Gastrocnemius medialis (tissue), 4 donors: ENCODE data around the gene GATAD1.

Source experiments
- POLR2A ChIP-seq, 2 donors: fragments of 450-650 bp; IDR thresholded peaks; one replicate each; pipeline ENCODE4 v1.6.1; 2017; ENCODE audit warnings: antibody characterized with exemption in 2 of 2, mild to moderate bottlenecking in 2 of 2, moderate library complexity in 2 of 2
- TF ChIP-seq, protein P1 (sequence below), 5 experiments: fragments of 450-650 bp in 3 of 5; fragments of 200-600 bp in 2 of 5; sonication (generic) in 2 of 5; IDR thresholded peaks in 4 of 5; conservative IDR thresholded peaks in 1 of 5; 1 replicate in 4 of 5; 2 replicates in 1 of 5; pipeline ENCODE4 v1.5.1; 2016 to 2019; ENCODE audit warnings: antibody characterized with exemption in 5 of 5, mild to moderate bottlenecking in 3 of 5, moderate library complexity in 3 of 5

DNA sequence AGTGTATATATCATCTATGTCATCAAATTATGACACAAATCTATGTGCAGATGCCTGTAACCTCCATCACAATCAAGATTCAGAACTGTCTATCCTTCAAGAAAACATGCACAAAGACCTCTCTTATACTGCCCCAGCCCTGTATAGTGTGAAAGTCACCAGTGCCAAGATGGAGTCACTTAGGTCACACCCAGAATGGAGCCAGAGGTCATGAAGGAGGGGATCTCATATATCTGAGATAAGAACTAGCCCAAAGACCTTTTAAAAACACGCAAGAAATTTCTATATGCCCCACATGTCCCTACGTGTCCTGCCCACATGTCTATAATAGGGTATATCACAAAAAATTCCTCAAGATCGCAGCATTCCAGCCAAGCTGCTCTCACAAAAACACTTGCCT is 20.1 kb upstream of the GATAD1 start:
- TF ChIP-seq, protein P1, sequence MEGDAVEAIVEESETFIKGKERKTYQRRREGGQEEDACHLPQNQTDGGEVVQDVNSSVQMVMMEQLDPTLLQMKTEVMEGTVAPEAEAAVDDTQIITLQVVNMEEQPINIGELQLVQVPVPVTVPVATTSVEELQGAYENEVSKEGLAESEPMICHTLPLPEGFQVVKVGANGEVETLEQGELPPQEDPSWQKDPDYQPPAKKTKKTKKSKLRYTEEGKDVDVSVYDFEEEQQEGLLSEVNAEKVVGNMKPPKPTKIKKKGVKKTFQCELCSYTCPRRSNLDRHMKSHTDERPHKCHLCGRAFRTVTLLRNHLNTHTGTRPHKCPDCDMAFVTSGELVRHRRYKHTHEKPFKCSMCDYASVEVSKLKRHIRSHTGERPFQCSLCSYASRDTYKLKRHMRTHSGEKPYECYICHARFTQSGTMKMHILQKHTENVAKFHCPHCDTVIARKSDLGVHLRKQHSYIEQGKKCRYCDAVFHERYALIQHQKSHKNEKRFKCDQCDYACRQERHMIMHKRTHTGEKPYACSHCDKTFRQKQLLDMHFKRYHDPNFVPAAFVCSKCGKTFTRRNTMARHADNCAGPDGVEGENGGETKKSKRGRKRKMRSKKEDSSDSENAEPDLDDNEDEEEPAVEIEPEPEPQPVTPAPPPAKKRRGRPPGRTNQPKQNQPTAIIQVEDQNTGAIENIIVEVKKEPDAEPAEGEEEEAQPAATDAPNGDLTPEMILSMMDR (IDR thresholded peaks at IDR 0.05 in 4 of 5, conservative IDR thresholded peaks at IDR 0.05 in 1 of 5): no peak
- TF ChIP-seq POLR2A (IDR thresholded peaks at IDR 0.05): no peak
